Thymus (tissue), 11 donors: Measurements from ENCODE around the gene SOBP. TPM values are rescaled to one million over a fixed set of nuclear protein-coding genes. Genes with fewer than 3 reads are reported as not detected.
"Not testable (repeated sequence)": the region's sequence is repeated elsewhere in the genome, so short reads cannot be mapped to it uniquely, and the experiment has no call there.

ENCODE experiments used
- DNase-seq, 9 donors: peaks; one replicate each; pipeline ENCODE4 v3.0.0-alpha.2; 2013; ENCODE audit warnings: low spot score in 9 of 9, low read depth in 6 of 9, missing footprints in 1 of 9
- H3K27ac ChIP-seq, 2 donors: one replicate each; pipeline ENCODE4 v1.5.1; 2013; ENCODE audit warnings: control low read depth in 1 of 2, low read depth in 1 of 2, low read length in 1 of 2, mild to moderate bottlenecking in 1 of 2, moderate library complexity in 1 of 2
- H3K27me3 ChIP-seq, 2 donors: one replicate each; pipeline ENCODE4 v1.5.1; 2013; ENCODE audit warnings: low read length in 1 of 2; ENCODE audit not compliant: control insufficient read depth in 2 of 2, insufficient read depth in 1 of 2
- H3K36me3 ChIP-seq, 2 donors: one replicate each; pipeline ENCODE4 v1.5.1; 2013; ENCODE audit warnings: low read length in 1 of 2, mild to moderate bottlenecking in 1 of 2, moderate library complexity in 1 of 2; ENCODE audit not compliant: control insufficient read depth in 2 of 2, insufficient read depth in 2 of 2
- H3K4me1 ChIP-seq, 2 donors: one replicate each; pipeline ENCODE4 v1.5.1; 2013; ENCODE audit warnings: low read length in 2 of 2; ENCODE audit not compliant: control insufficient read depth in 2 of 2, insufficient read depth in 2 of 2
- H3K4me3 ChIP-seq, 2 donors: one replicate each; pipeline ENCODE4 v1.5.1; 2013; ENCODE audit warnings: low read length in 2 of 2, control low read depth in 1 of 2, mild to moderate bottlenecking in 1 of 2
- H3K9me3 ChIP-seq, 2 donors: one replicate each; pipeline ENCODE4 v1.5.1; 2013; ENCODE audit warnings: low read length in 1 of 2, mild to moderate bottlenecking in 1 of 2; ENCODE audit not compliant: control insufficient read depth in 2 of 2, insufficient read depth in 1 of 2
- WGBS: extraction: QIAGEN DNeasy Blood & Tissue Kit; methylation state at CpG from one replicate; pipeline ENCODE4 v1.1.7; 2013; 5-methylcytosine and 5-hydroxymethylcytosine counted together
- polyA plus RNA-seq: library from polyadenylated mRNA; stranded (reverse); fragments of 200-250 nt; gene quantifications from one replicate; pipeline ENCODE4 v1.2.3, GENCODE V29; 2013
- total RNA-seq: library from RNA; stranded (reverse); fragments of 120-200 nt; gene quantifications from one replicate; pipeline ENCODE4 v1.2.4, GENCODE V29; 2013
- donor health status: healthy.

The SOBP gene
- total and polyA plus RNA-seq, 2 donors = 4.1 to 4.2 TPM

GRCh38 chr6:107515955-107516354 lies 26.0 kb downstream of the SOBP start:
- H3K4me1 ChIP-seq = no peaks in the 10 kb centered on the region
- no peak for DNase-seq
- no peaks in the 10 kb centered on the region for H3K36me3 ChIP-seq
- H3K27ac ChIP-seq = no peak overlapping the region
- H3K9me3 ChIP-seq = peaks cover 0 to 4% of the 10 kb centered on the region in 2 donors
- H3K4me3 ChIP-seq = no peak overlapping the region
- over 99% methylated on average over 5 of the region's 5 CpGs for WGBS
- H3K27me3 ChIP-seq = no peaks in the 10 kb centered on the region

- Histone ChIP-seq H3K9me3 (peaks cover 0 to 4% of the 10 kb centered on the region in 2 donors), H3K27ac (no peak overlapping the region), H3K36me3 (no peaks in the 10 kb centered on the region), H3K4me3 (no peak overlapping the region), H3K27me3 (no peaks in the 10 kb centered on the region), H3K4me1 (no peaks in the 10 kb centered on the region)
- no peak for DNase-seq
- WGBS = 99% methylated on average over 1 of the region's 1 CpG
Observed at GRCh38 chr6:107517274-107517673, 27.4 kb downstream of the SOBP start.

GRCh38 chr6:107519224-107519623 lies 29.3 kb downstream of the SOBP start:
- H3K36me3 ChIP-seq, H3K9me3 ChIP-seq, H3K4me3 ChIP-seq, H3K4me1 ChIP-seq, DNase-seq, H3K27me3 ChIP-seq, H3K27ac ChIP-seq: not testable (repeated sequence)
- WGBS = 94% methylated on average over 5 of the region's 5 CpGs

- 75% methylated on average over 1 of the region's 2 CpGs for WGBS
- not testable (repeated sequence) for H3K4me3 ChIP-seq, H3K36me3 ChIP-seq, H3K9me3 ChIP-seq, H3K27ac ChIP-seq, H3K4me1 ChIP-seq, DNase-seq, H3K27me3 ChIP-seq
Observed at GRCh38 chr6:107520706-107521105, 30.8 kb downstream of the SOBP start.

GRCh38 chr6:107523054-107523791 lies 33.3 kb downstream of the SOBP start:
- 84% methylated on average over 5 of the region's 5 CpGs for WGBS
- H3K36me3 ChIP-seq = no peaks in the 10 kb centered on the region
- no peaks in the 10 kb centered on the region for H3K4me1 ChIP-seq
- no peak overlapping the region for H3K4me3 ChIP-seq
- H3K27ac ChIP-seq = no peak overlapping the region
- H3K9me3 ChIP-seq = no peaks in the 10 kb centered on the region
- peaks cover 0 to 2% of the 10 kb centered on the region in 2 donors for H3K27me3 ChIP-seq
- DNase-seq = no peak

GRCh38 chr6:107523794-107524193 lies 33.9 kb downstream of the SOBP start:
- 94% methylated on average over 2 of the region's 2 CpGs for WGBS
- H3K4me1 ChIP-seq = no peaks in the 10 kb centered on the region
- no peaks in the 10 kb centered on the region for H3K9me3 ChIP-seq

GRCh38 chr6:107524626-107525025 lies 34.7 kb downstream of the SOBP start:
- Histone ChIP-seq H3K4me1 (no peaks in the 10 kb centered on the region), H3K9me3 (no peaks in the 10 kb centered on the region), H3K27me3 (peaks cover 0 to 2% of the 10 kb centered on the region in 2 donors), H3K4me3 (no peak overlapping the region), H3K27ac (no peak overlapping the region), H3K36me3 (no peaks in the 10 kb centered on the region)
- no peak for DNase-seq
- 96% methylated on average over 3 of the region's 3 CpGs for WGBS

More at GRCh38 chr6:107523794-107524193, 33.9 kb downstream of the SOBP start:
- Histone ChIP-seq H3K36me3 (no peaks in the 10 kb centered on the region), H3K27ac (no peak overlapping the region), H3K27me3 (peaks cover 0 to 2% of the 10 kb centered on the region in 2 donors), H3K4me3 (no peak overlapping the region)
- DNase-seq = no peak

GRCh38 chr6:107531868-107532267 lies 42.0 kb downstream of the SOBP start:
- Histone ChIP-seq H3K36me3 (no peaks in the 10 kb centered on the region), H3K4me1 (no peaks in the 10 kb centered on the region), H3K4me3 (no peak overlapping the region), H3K9me3 (no peaks in the 10 kb centered on the region), H3K27me3 (no peaks in the 10 kb centered on the region), H3K27ac (no peak overlapping the region)
- WGBS = 91% methylated on average over 2 of the region's 2 CpGs
- no peak for DNase-seq

GRCh38 chr6:107532706-107533105 lies 42.8 kb downstream of the SOBP start:
- no peak for DNase-seq
- Histone ChIP-seq H3K4me1 (no peaks in the 10 kb centered on the region), H3K4me3 (no peak overlapping the region), H3K27ac (no peak overlapping the region), H3K36me3 (no peaks in the 10 kb centered on the region), H3K9me3 (no peaks in the 10 kb centered on the region), H3K27me3 (no peaks in the 10 kb centered on the region)
- 96% methylated on average over 6 of the region's 6 CpGs for WGBS
